AG04450 (cell line): ENCODE data around the gene RGSL1. TPM values are rescaled to one million over a fixed set of nuclear protein-coding genes. Genes with fewer than 3 reads are reported as not detected.

Source experiments
- CTCF ChIA-PET: fragments of 300-600, 350-600 bp; formaldehyde crosslinking; extraction: SDS; loops from one replicate; lab custom pipeline; 2022; ENCODE audit warnings: antibody characterized with exemption, inconsistent platforms; lab: Charles Lee
- POLR2A ChIA-PET: fragments of 350-600 bp; formaldehyde crosslinking; extraction: SDS; loops from one replicate; lab custom pipeline; 2021; ENCODE audit warnings: antibody characterized with exemption, inconsistent platforms; lab: Yijun Ruan, JAX
- DNase-seq: peaks from one replicate; pipeline ENCODE4 v3.0.0-alpha.2; 2011; ENCODE audit warnings: low read depth, low spot score
- H3K27ac ChIP-seq: one replicate; pipeline ENCODE4 v1.5.1; 2012; ENCODE audit warnings: low read depth, low read length, control low read depth
- H3K27me3 ChIP-seq: one replicate; pipeline ENCODE4 v1.6.0; 2012; ENCODE audit warnings: low read length; ENCODE audit not compliant: control insufficient read depth, insufficient read depth
- H3K4me3 ChIP-seq: 2 replicates; pipeline ENCODE4 v1.5.1; 2011; ENCODE audit warnings: mild to moderate bottlenecking, low read depth, low read length, control low read depth
- H3K9me3 ChIP-seq: 2 replicates; pipeline ENCODE4 v1.5.1; 2012; ENCODE audit warnings: low read length; ENCODE audit not compliant: control insufficient read depth, insufficient read depth
- CTCF ChIP-seq: IDR thresholded peaks from 2 replicates; pipeline ENCODE4 v1.5.1; 2011; ENCODE audit warnings: low read depth, low read length, control low read depth, inconsistent platforms
- polyA plus RNA-seq: library from polyadenylated mRNA; depleted of rRNA; stranded (reverse); fragments of >200 nt; gene quantifications from 2 replicates; pipeline ENCODE4 v1.2.3, GENCODE V29; 2011

RGSL1 gene
- polyA plus RNA-seq, 1 experiment, result not detected

- CTCF ChIA-PET, result no interaction called here
- DNase-seq, result no peak
- no peak for TF ChIP-seq CTCF
Observed at GRCh38 chr1:182453631-182454030, 3.7 kb downstream of the RGSL1 start.

GRCh38 chr1:182457844-182458243, 7.9 kb downstream of the RGSL1 start:
- POLR2A ChIA-PET, result no interaction called here
- H3K27ac ChIP-seq, result no peak overlapping the region
- H3K27me3 ChIP-seq, result no peaks in the 10 kb centered on the region
- H3K4me3 ChIP-seq, result no peak overlapping the region
- TF ChIP-seq CTCF, result no peak
- DNase-seq, result no peak
- H3K9me3 ChIP-seq, result no peaks in the 10 kb centered on the region
- CTCF ChIA-PET, result interaction anchor here (1.3 kb wide), 1 partner anchor 329 kb away, joined by 4 read pairs; no protein-coding TSS in a partner anchor

More at GRCh38 chr1:182453631-182454030, 3.7 kb downstream of the RGSL1 start:
- H3K4me3 ChIP-seq, result no peak overlapping the region
- POLR2A ChIA-PET, result no interaction called here
- no peaks in the 10 kb centered on the region for H3K27me3 ChIP-seq
- no peaks in the 10 kb centered on the region for H3K9me3 ChIP-seq
- no peak overlapping the region for H3K27ac ChIP-seq

- no peak for DNase-seq
- no peak for TF ChIP-seq CTCF
- Histone ChIP-seq H3K4me3 (no peak overlapping the region), H3K27ac (no peak overlapping the region), H3K27me3 (no peaks in the 10 kb centered on the region), H3K9me3 (no peaks in the 10 kb centered on the region)
- POLR2A ChIA-PET, result no interaction called here
- CTCF ChIA-PET, result no interaction called here
Observed at GRCh38 chr1:182459949-182460348, 10.0 kb downstream of the RGSL1 start.

- no peak for DNase-seq
- H3K27me3 ChIP-seq, result no peaks in the 10 kb centered on the region
- H3K4me3 ChIP-seq, result no peak overlapping the region
- no peaks in the 10 kb centered on the region for H3K9me3 ChIP-seq
- no peak for TF ChIP-seq CTCF
- no peak overlapping the region for H3K27ac ChIP-seq
- POLR2A ChIA-PET, result no interaction called here
- CTCF ChIA-PET, result no interaction called here
Observed at GRCh38 chr1:182460550-182460951, 10.6 kb downstream of the RGSL1 start.

- no peak for DNase-seq
- no peak overlapping the region for H3K4me3 ChIP-seq
- H3K27ac ChIP-seq, result no peak overlapping the region
- H3K9me3 ChIP-seq, result no peaks in the 10 kb centered on the region
- ChIA-PET POLR2A (no interaction called here), CTCF (no interaction called here)
- no peak for TF ChIP-seq CTCF
- no peaks in the 10 kb centered on the region for H3K27me3 ChIP-seq
Observed at GRCh38 chr1:182473556-182473955, 23.6 kb downstream of the RGSL1 start.
